Keratinocyte (primary cell): ENCODE measurements around the gene HS3ST2. TPM values are rescaled to one million over a fixed set of nuclear protein-coding genes. Genes with fewer than 3 reads are reported as not detected.

Experiments
- DNase-seq: peaks from one replicate; pipeline ENCODE4 v3.0.0-alpha.2; 2011; ENCODE audit warnings: low read depth, missing footprints, low spot score
- FAIRE-seq: peaks from 2 replicates; lab custom pipeline; 2011; peaks lifted over from hg19 to GRCh38; lab: Jason Lieb, UNC
- H2AFZ ChIP-seq: 2 replicates; pipeline ENCODE4 v1.6.0; 2012; ENCODE audit warnings: low read length, control low read depth, inconsistent platforms; ENCODE audit not compliant: control insufficient read depth
- H3K27ac ChIP-seq: 2 replicates; pipeline ENCODE4 v1.5.1; 2011; ENCODE audit warnings: low read length; ENCODE audit not compliant: control insufficient read depth, insufficient read depth
- H3K27me3 ChIP-seq: 3 replicates; pipeline ENCODE4 v1.6.0; 2011; ENCODE audit warnings: low read length; ENCODE audit not compliant: control insufficient read depth, insufficient read depth; ENCODE audit errors: extremely low read depth
- H3K36me3 ChIP-seq, 2 experiments: 2 replicates in 1 of 2; 3 replicates in 1 of 2; pipeline ENCODE4 v1.5.1; 2011; ENCODE audit warnings: low read length in 2 of 2, mild to moderate bottlenecking in 1 of 2; ENCODE audit not compliant: control insufficient read depth in 2 of 2, insufficient read depth in 2 of 2; ENCODE audit errors: extremely low read depth in 1 of 2
- H3K4me1 ChIP-seq: 3 replicates; pipeline ENCODE4 v1.5.1; 2011; ENCODE audit warnings: low read length; ENCODE audit not compliant: control insufficient read depth, insufficient read depth; ENCODE audit errors: extremely low read depth
- H3K4me2 ChIP-seq: 3 replicates; pipeline ENCODE4 v1.6.0; 2011; ENCODE audit warnings: low read depth, low read length; ENCODE audit not compliant: control insufficient read depth, insufficient read depth; ENCODE audit errors: extremely low read depth
- H3K4me3 ChIP-seq, 3 experiments: fragments of 200-600 bp in 1 of 3; sonication (generic) in 1 of 3; 2 replicates in 2 of 3; 3 replicates in 1 of 3; pipeline ENCODE4 v1.5.1; 2011 to 2016; ENCODE audit warnings: low read length in 3 of 3, mild to moderate bottlenecking in 3 of 3, control low read depth in 2 of 3, inconsistent platforms in 1 of 3, low read depth in 1 of 3, mixed read lengths in 1 of 3, mixed run types in 1 of 3, moderate library complexity in 1 of 3; ENCODE audit not compliant: control insufficient read depth in 2 of 3, insufficient read depth in 2 of 3; ENCODE audit errors: extremely low read depth in 1 of 3
- H3K79me2 ChIP-seq: 2 replicates; pipeline ENCODE4 v1.6.0; 2012; ENCODE audit warnings: low read length; ENCODE audit not compliant: control insufficient read depth, insufficient read depth
- H3K9ac ChIP-seq: 3 replicates; pipeline ENCODE4 v1.6.0; 2011; ENCODE audit warnings: low read length; ENCODE audit not compliant: control insufficient read depth, insufficient read depth; ENCODE audit errors: extremely low read depth
- H3K9me1 ChIP-seq: 3 replicates; pipeline ENCODE4 v1.6.0; 2011; ENCODE audit warnings: low read length; ENCODE audit not compliant: control insufficient read depth, insufficient read depth; ENCODE audit errors: extremely low read depth
- H3K9me3 ChIP-seq: 2 replicates; pipeline ENCODE4 v1.5.1; 2012; ENCODE audit warnings: low read depth, low read length; ENCODE audit not compliant: control insufficient read depth
- H4K20me1 ChIP-seq: 3 replicates; pipeline ENCODE4 v1.6.0; 2011; ENCODE audit warnings: low read length; ENCODE audit not compliant: control insufficient read depth, insufficient read depth; ENCODE audit errors: extremely low read depth
- CTCF ChIP-seq, 3 experiments: IDR thresholded peaks in 1 of 3; conservative IDR thresholded peaks in 1 of 3; optimal IDR thresholded peaks in 1 of 3; 2 replicates in 2 of 3; 3 replicates in 1 of 3; pipeline versions ENCODE3 to v1.5.1; 2011; ENCODE audit warnings: low read length in 3 of 3, mild to moderate bottlenecking in 3 of 3, moderate library complexity in 2 of 3, control low read depth in 1 of 3, inconsistent platforms in 1 of 3; ENCODE audit not compliant: insufficient read depth in 2 of 3; ENCODE audit errors: extremely low read depth in 1 of 3
- EZH2 ChIP-seq: IDR thresholded peaks from one replicate; pipeline ENCODE4 v1.6.1; 2012; ENCODE audit warnings: inconsistent platforms, mild to moderate bottlenecking, low read length, moderate library complexity
- dilution Hi-C: fragments of 300-500 bp; cut with MboI; formaldehyde crosslinking; loops from one replicate; pipeline ENCODE4 v1.7.0; 2020; ENCODE audit warnings: low sequenced_read_pairs; ENCODE audit not compliant: extremely low pct_ligation_motif_present
- polyA plus RNA-seq, 5 experiments: library from polyadenylated mRNA; depleted of rRNA in 3 of 5; stranded (reverse) in 3 of 5; stranded (forward) in 1 of 5; unstranded in 1 of 5; fragments of >200 nt; gene quantifications; 1 replicate in 1 of 5; 2 replicates in 3 of 5; 3 replicates in 1 of 5; pipeline versions ENCODE4 v1.2.1 to v1.2.3, GENCODE V29; 2011 to 2012; ENCODE audit warnings: missing spikeins in 2 of 5, low read depth in 1 of 5, low replicate concordance in 1 of 5

HS3ST2 gene
- polyA plus RNA-seq, 1 donor (not counting 4 experiments of a cell fraction or from before 2014, with no cell fraction given), result 6.3 TPM

GRCh38 chr16:22934786-22935185 lies 120.8 kb downstream of the HS3ST2 start:
- H3K27me3 ChIP-seq, result peaks cover 22% of the 10 kb centered on the region
- no peaks in the 10 kb centered on the region for H4K20me1 ChIP-seq
- TF ChIP-seq CTCF (optimal IDR thresholded peaks at IDR 0.05 in 1 of 3, IDR thresholded peaks at IDR 0.05 in 1 of 3, conservative IDR thresholded peaks at IDR 0.05 in 1 of 3; ENCODE audit: extremely low read depth in 1 of 3, insufficient read depth in 2 of 3, low read length in 3 of 3) (no peak), EZH2 (no peak)
- no peaks in the 10 kb centered on the region for H3K9me1 ChIP-seq
- H3K27ac ChIP-seq, result no peak overlapping the region
- FAIRE-seq (no peak), DNase-seq (no peak)
- peaks cover 8% of the 10 kb centered on the region for H3K4me1 ChIP-seq
- no peaks in the 10 kb centered on the region for H3K79me2 ChIP-seq
- H3K4me3 ChIP-seq, result no peak overlapping the region
- no peaks in the 10 kb centered on the region for H3K9me3 ChIP-seq
- no peak overlapping the region for H3K4me2 ChIP-seq
- dilution Hi-C loops, result no loop called here
- no peaks in the 10 kb centered on the region for H3K36me3 ChIP-seq
- H3K9ac ChIP-seq, result no peak overlapping the region
- no peak overlapping the region for H2AFZ ChIP-seq

- Histone ChIP-seq H3K9me1 (no peaks in the 10 kb centered on the region), H3K9ac (no peak overlapping the region), H3K36me3 (no peaks in the 10 kb centered on the region), H3K4me2 (no peak overlapping the region), H3K9me3 (no peaks in the 10 kb centered on the region), H3K4me3 (no peak overlapping the region), H3K79me2 (no peaks in the 10 kb centered on the region), H4K20me1 (no peaks in the 10 kb centered on the region), H3K27me3 (peaks cover 9% of the 10 kb centered on the region), H3K4me1 (peaks cover 8% of the 10 kb centered on the region), H2AFZ (no peak overlapping the region), H3K27ac (no peak overlapping the region)
- no peak for DNase-seq
- no peak for FAIRE-seq
- dilution Hi-C loops, result no loop called here
- no peak for TF ChIP-seq CTCF (optimal IDR thresholded peaks at IDR 0.05 in 1 of 3, IDR thresholded peaks at IDR 0.05 in 1 of 3, conservative IDR thresholded peaks at IDR 0.05 in 1 of 3; ENCODE audit: extremely low read depth in 1 of 3, insufficient read depth in 2 of 3, low read length in 3 of 3)
- TF ChIP-seq EZH2, result no peak
These were observed 123.2 kb downstream of the HS3ST2 start for GRCh38 chr16:22937169-22937568.
